Activated T-cell treated with anti-CD3 and anti-CD28 coated beads, Interleukin-2, amount 50 U/mL, for 24 hours (primary cell): ENCODE data around the gene RIN2.

Source experiments
- DNase-seq: peaks from one replicate; pipeline ENCODE4 v3.0.0-alpha.2; 2020
- H3K27ac Mint-ChIP-seq: 2 replicates; pipeline ENCODE4 v1.8.0; 2020; ENCODE audit warnings: mild to moderate bottlenecking, mixed read lengths
- H3K27me3 Mint-ChIP-seq: 2 replicates; pipeline ENCODE4 v1.8.0; 2020; ENCODE audit warnings: mixed read lengths
- H3K36me3 Mint-ChIP-seq: 2 replicates; pipeline ENCODE4 v1.8.0; 2020; ENCODE audit warnings: low read depth, mixed read lengths
- H3K4me1 Mint-ChIP-seq: 2 replicates; pipeline ENCODE4 v1.8.0; 2020; ENCODE audit warnings: low read depth, mixed read lengths
- H3K4me3 Mint-ChIP-seq: 2 replicates; pipeline ENCODE4 v1.8.0; 2020; ENCODE audit warnings: mild to moderate bottlenecking, moderate library complexity, mixed read lengths
- H3K9me3 Mint-ChIP-seq: 2 replicates; pipeline ENCODE4 v1.8.0; 2020; ENCODE audit warnings: mixed read lengths

RIN2 gene

DNA sequence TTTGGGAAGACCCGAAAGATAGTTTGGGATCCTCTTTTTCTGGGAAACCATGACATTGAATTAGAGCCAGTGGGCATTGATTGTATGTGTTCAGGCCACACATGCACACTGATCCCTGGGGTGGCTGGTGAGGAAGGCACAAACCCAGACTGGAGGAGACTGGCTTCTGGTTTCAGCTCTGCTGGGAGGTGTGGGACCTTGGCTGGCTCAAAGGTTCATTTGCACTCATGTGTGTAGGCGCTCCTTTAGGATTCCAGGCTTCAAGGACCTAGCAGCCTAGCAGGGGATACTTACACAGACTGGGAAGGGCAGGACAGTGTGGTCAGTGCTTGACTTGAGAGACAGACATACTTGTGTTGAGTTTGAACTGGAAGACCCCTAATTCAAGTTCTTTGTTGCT lies 7.2 kb downstream of the RIN2 start:
- no peak overlapping the region for H3K27ac Mint-ChIP-seq
- H3K4me3 Mint-ChIP-seq, result no peak overlapping the region
- no peaks in the 10 kb centered on the region for H3K9me3 Mint-ChIP-seq
- H3K27me3 Mint-ChIP-seq, result peaks cover 35% of the 10 kb centered on the region
- no peaks in the 10 kb centered on the region for H3K36me3 Mint-ChIP-seq
- no peaks in the 10 kb centered on the region for H3K4me1 Mint-ChIP-seq
- DNase-seq, result no peak

DNA sequence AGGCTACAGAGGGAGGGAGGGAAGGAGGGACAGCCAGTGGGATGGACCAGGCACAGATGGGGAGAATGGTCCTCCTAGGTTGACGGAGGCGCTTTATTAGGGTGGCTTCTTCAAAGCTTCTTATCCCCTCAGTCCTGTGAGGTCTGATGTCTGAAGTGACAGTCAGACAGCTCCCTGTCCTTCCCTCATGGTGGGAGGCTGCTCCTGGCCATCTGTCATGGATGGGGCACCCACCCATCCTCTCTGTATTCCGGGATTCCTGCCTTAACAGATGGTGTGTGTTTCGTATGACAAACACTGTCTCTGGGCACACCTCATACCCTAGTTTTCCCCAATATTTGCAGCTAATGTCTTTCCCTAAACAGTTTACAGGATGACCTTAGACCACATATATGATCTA lies 7.9 kb downstream of the RIN2 start:
- H3K27me3 Mint-ChIP-seq, result peaks cover 29% of the 10 kb centered on the region
- no peaks in the 10 kb centered on the region for H3K36me3 Mint-ChIP-seq
- no peak for DNase-seq
- no peak overlapping the region for H3K27ac Mint-ChIP-seq
- no peaks in the 10 kb centered on the region for H3K9me3 Mint-ChIP-seq
- H3K4me3 Mint-ChIP-seq, result no peak overlapping the region
- no peaks in the 10 kb centered on the region for H3K4me1 Mint-ChIP-seq

DNA sequence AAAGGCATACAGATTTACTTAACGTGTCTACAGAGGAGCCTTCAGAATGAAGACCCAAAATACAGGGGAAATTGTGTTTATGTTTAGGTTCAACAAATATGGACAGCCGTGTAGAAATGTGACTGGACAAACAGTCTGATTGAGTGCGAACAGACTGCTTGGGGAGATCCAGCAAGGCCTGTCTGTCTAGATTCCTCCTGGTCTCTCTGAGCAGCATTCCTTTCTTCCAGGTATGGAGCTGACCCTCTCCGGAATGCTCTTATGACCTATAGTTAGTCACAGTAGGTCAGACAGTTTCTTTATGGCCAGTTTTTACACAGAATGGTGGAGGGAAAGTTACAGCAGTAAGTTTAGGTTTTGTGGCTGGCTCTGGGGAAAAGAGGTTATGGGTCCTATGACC lies 9.0 kb downstream of the RIN2 start:
- Mint-ChIP-seq H3K4me3 (no peak overlapping the region), H3K27ac (no peak overlapping the region), H3K36me3 (no peaks in the 10 kb centered on the region), H3K9me3 (no peaks in the 10 kb centered on the region), H3K4me1 (no peaks in the 10 kb centered on the region), H3K27me3 (peaks cover 21% of the 10 kb centered on the region)
- no peak for DNase-seq

DNA sequence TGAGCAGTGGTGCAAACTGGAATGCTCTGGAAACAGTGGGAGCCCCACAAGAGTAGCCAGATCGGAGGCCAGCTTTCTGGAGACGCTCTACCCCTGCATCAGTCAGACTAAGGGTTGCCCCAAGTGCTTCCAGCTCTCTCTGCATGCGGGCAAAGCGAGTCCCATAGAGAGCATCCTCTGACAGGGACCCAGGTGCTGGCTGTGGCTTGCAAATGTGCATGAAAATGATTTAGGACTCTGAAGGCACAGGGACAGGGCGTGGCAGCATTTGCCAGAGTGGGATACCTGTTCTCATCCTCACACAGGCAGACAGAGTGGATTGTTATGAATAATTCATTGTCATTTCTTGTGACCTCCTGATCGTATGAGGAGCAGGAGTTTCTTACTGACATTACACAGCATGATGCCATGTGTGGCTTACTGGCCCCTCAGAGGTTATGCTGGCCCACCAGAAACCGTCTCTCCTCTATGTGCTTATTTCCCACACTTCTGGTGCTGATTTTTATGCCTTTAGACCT lies 10.3 kb downstream of the RIN2 start:
- Mint-ChIP-seq H3K4me3 (no peak overlapping the region), H3K4me1 (no peaks in the 10 kb centered on the region), H3K27me3 (peaks cover 16% of the 10 kb centered on the region), H3K36me3 (no peaks in the 10 kb centered on the region), H3K9me3 (no peaks in the 10 kb centered on the region), H3K27ac (no peak overlapping the region)
- DNase-seq, result no peak

DNA sequence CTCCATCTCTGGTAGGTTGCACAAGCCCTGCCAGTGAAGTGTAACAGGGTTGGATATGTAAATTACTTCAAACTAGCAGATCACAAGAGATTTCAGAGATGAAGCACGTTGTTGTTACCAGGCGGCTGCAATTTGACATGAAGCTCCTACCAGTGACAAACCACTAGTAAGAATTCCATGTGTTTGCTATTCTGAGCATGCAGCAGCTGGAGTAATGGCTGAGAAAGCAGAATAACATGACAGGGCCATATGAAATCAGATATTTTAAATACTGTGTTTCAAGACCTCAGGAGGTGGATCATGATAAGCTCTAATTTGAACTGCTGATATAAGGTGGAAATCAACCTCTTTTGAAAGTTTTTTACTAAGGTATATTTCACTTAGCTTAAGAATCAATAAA lies 11.4 kb downstream of the RIN2 start:
- no peak for DNase-seq
- H3K4me1 Mint-ChIP-seq, result no peaks in the 10 kb centered on the region
- H3K4me3 Mint-ChIP-seq, result no peak overlapping the region
- no peaks in the 10 kb centered on the region for H3K9me3 Mint-ChIP-seq
- H3K27me3 Mint-ChIP-seq, result peaks cover 16% of the 10 kb centered on the region
- no peaks in the 10 kb centered on the region for H3K36me3 Mint-ChIP-seq
- no peak overlapping the region for H3K27ac Mint-ChIP-seq

DNA sequence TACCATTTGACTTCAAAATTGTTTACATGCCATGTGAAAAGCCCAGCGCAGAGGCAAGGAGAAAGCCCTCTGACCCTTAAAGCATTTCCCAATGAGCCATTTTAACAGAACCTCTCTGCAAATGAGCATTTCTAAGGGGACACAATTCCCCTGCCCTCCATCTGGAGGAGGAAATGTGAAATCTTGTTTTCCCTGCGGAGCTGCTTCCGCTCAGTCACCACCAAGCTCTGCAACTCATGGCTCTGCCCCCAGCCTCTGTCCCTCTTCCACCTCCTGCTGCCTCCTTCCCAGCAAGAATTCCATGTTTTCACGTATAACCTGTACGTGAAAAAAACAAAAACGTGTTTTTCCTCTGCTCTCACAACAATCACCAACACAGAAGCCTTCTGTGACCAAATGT lies 12.3 kb downstream of the RIN2 start:
- Mint-ChIP-seq H3K27me3 (peaks cover 16% of the 10 kb centered on the region), H3K4me1 (no peaks in the 10 kb centered on the region), H3K36me3 (no peaks in the 10 kb centered on the region), H3K27ac (no peak overlapping the region), H3K9me3 (no peaks in the 10 kb centered on the region), H3K4me3 (no peak overlapping the region)
- no peak for DNase-seq

DNA sequence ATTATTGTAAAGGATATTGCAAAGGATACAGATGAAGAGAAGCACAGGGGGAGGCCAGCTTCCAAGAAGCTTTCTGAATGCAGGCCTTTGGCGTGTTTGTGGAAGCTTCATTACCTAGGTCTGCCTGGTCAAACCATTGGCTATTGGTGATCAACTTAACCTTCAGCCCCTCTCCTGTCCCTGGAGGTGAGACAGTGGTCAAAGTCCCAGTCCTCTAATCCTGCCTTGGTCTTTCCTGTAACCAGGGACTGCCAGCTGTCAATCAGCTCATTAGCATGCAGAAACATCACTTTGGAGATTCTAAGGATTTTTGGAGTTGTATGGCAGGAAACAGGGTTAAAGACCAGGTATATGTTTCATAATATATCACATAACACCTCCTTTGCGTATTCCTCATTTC lies 13.0 kb downstream of the RIN2 start:
- Mint-ChIP-seq H3K4me1 (no peaks in the 10 kb centered on the region), H3K9me3 (no peaks in the 10 kb centered on the region), H3K27ac (no peak overlapping the region), H3K36me3 (no peaks in the 10 kb centered on the region), H3K27me3 (peaks cover 16% of the 10 kb centered on the region), H3K4me3 (no peak overlapping the region)
- no peak for DNase-seq

DNA sequence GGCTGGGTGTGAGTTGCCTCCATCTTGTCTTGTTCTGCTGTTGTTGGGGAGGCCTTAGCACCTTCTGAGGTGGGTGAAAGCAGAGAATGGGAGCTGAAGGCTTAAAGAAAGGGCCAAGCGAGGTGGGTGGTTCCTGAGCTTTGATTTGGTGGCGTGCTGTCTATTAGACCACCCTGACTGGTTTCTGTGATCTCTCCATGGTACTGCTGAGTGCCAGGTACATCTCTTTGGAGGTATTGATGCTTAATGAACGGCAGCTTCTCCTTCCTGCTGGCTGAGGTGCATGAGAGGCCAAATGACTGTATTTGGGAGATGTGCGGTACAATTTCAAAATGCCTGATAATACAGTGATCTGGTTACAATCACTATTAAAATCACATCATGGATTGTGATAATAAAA lies 15.4 kb downstream of the RIN2 start:
- H3K36me3 Mint-ChIP-seq, result no peaks in the 10 kb centered on the region
- no peak overlapping the region for H3K27ac Mint-ChIP-seq
- H3K4me3 Mint-ChIP-seq, result no peak overlapping the region
- H3K27me3 Mint-ChIP-seq, result peaks cover 7% of the 10 kb centered on the region
- no peaks in the 10 kb centered on the region for H3K4me1 Mint-ChIP-seq
- no peak for DNase-seq
- no peaks in the 10 kb centered on the region for H3K9me3 Mint-ChIP-seq

DNA sequence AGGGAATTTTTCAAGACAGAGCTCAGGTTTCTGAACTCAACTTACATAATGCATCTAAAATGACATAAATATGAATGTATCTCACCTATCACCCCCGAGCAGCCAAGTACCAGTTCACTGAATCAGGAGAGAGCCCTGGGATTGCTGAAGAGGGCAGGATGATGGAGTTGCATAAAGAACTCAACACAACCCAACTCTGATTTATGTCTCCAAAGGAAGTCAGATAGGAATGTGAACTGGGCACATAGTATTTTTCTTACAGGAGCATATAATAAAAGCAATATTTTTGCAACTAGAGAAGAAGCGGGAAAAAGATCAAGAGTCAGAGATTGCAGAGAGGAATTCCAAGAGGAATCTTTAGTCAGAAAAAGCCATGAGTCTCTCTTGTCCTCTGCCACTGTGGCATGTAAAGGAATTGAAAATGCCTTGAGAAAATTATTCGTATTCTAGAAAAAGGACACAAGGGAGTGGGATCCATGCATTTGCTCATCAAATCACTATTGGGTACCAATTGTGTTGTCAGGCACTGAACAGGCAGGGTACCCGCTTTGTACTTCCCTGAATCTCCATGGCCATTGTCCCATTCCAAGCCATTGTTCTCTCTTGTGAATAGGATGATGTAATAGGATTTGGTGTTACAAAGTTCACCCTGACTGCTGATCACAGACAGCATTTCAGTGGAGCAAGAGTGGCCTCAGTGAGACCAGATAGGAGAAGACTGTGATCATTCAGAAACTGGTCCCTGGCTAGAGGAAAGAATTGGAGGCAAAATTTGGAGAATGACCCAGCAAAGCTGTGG lies 16.3 kb downstream of the RIN2 start:
- peaks cover 6% of the 10 kb centered on the region for H3K27me3 Mint-ChIP-seq
- no peaks in the 10 kb centered on the region for H3K9me3 Mint-ChIP-seq
- H3K4me1 Mint-ChIP-seq, result no peaks in the 10 kb centered on the region
- no peak overlapping the region for H3K27ac Mint-ChIP-seq
- no peak overlapping the region for H3K4me3 Mint-ChIP-seq
- no peaks in the 10 kb centered on the region for H3K36me3 Mint-ChIP-seq
- no peak for DNase-seq

DNA sequence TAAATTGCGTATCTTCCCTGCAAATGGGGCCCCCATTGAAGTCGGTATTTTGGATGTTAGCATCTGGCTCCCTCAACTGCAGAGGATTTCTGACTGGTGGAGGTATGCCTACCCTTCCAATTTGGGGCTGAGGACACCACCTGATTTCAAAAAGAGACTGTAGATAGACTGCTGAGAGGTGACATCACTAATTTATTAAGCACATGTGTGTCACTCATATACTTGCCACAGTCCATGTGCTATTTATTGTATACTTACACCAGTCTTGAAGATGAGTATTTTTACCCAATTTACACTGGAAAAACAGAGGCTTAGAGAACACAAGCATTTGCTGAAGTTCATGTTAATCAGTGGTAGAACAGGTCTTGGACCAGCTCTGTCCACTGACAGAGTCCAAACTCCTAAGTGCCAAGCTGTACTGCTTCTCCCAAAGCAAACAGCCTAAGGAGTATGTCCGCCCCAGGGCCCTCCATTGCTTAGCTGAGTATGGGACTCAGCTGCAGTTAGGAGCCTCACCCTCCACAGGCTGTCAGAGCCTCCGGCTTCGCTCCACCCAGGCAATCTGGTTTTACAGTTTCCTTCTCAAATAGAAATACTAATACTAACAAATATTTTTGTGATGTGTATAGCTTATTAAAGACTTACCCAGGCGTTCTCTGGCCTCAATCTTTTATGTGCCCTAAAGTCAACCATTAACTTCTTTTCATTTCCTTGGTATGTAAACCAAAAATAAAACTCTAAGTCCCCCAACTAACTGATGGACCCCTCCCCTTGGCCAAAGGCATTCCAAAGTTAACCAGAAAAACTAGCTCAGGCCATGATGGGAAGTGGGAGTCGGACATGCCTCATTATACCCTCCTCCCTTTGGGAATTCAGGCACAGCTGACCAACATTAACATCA lies 17.5 kb downstream of the RIN2 start:
- no peak for DNase-seq
- Mint-ChIP-seq H3K4me1 (no peaks in the 10 kb centered on the region), H3K36me3 (no peaks in the 10 kb centered on the region), H3K27ac (no peak overlapping the region), H3K9me3 (no peaks in the 10 kb centered on the region), H3K4me3 (no peak overlapping the region), H3K27me3 (peaks cover 5% of the 10 kb centered on the region)

DNA sequence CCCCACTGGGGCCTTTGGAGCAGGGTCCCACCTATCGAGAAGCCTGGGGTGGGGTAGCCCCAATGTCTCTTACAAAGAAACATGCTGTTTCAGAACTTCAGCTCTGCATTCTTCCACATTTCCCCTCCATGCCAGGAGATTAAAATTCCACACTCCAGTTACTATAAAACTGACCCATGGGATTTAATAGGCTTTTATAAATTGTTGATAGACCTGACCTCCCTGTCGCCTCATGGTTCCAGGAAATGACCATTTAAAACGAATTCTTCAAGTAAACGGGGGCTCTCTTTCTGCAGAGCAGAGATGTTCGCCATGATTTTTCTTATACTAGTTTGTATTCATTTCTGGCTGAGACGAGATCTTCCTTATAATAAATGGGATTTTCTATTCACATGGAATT lies 19.3 kb downstream of the RIN2 start:
- Mint-ChIP-seq H3K9me3 (no peaks in the 10 kb centered on the region), H3K36me3 (no peaks in the 10 kb centered on the region), H3K4me3 (no peak overlapping the region), H3K27me3 (peaks cover 5% of the 10 kb centered on the region), H3K4me1 (no peaks in the 10 kb centered on the region), H3K27ac (no peak overlapping the region)
- DNase-seq, result no peak

DNA sequence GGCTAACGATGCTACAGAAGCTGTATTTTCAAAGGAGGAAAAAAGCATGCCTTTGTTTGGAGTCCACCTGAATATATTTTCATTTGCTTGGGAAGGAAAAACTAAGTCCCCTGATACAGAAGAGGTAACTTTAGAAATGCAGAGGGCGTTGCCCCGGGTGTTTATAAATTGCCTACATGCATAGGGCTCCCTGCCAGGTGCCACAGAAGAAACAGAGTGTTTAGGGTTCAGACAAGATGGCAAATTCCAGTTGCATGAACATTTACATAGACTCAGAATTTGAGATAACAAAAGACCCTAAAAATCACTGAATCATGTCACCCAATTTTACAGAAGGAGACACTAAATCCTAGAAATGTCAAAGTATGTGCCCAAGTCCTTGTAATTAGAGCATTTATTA lies 19.9 kb downstream of the RIN2 start:
- Mint-ChIP-seq H3K9me3 (no peaks in the 10 kb centered on the region), H3K4me3 (no peak overlapping the region), H3K27ac (no peak overlapping the region), H3K27me3 (peaks cover 5% of the 10 kb centered on the region), H3K36me3 (no peaks in the 10 kb centered on the region), H3K4me1 (no peaks in the 10 kb centered on the region)
- no peak for DNase-seq

DNA sequence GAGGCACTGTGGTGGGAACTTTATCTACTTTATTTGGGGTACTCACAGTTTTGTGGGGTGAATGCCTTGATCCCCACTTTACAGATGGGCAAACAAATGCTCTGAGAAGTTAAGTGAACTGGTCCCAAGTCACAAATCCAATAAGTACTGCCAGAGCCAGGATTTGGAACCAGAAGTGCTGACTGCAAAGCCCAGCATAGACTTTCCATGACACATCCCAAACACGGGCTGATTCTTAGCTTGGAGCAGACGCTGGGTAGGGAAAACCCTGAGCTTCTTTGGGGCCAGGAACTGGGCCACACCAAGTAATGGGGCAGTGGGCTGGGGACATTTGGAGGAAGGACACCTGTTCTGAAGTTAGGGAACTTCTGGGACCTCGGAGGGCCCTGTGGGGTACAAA lies 20.3 kb downstream of the RIN2 start:
- no peaks in the 10 kb centered on the region for H3K4me1 Mint-ChIP-seq
- DNase-seq, result no peak
- H3K27ac Mint-ChIP-seq, result no peak overlapping the region
- H3K36me3 Mint-ChIP-seq, result no peaks in the 10 kb centered on the region
- no peaks in the 10 kb centered on the region for H3K9me3 Mint-ChIP-seq
- H3K4me3 Mint-ChIP-seq, result no peak overlapping the region
- peaks cover 5% of the 10 kb centered on the region for H3K27me3 Mint-ChIP-seq

DNA sequence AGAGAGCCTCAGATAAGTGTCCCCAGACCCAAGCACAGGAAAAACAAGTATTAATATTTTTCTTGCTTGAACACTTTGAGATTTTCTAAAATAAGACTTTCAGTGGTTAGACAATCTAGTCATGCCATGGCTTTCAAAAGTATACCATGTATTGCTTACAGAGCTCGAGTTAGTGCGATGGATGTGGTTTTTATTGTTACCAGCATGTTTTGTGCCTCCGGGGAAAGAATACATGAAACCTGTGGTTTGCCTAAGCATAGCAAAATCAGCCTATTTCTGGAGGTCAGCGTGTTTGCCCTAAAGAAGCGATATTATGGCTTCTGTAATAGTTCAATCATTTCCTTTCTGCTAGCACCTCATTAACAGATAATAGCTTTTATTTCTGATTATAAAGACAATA lies 21.6 kb downstream of the RIN2 start:
- Mint-ChIP-seq H3K27me3 (peaks cover 5% of the 10 kb centered on the region), H3K36me3 (no peaks in the 10 kb centered on the region), H3K27ac (no peak overlapping the region), H3K4me1 (no peaks in the 10 kb centered on the region), H3K4me3 (no peak overlapping the region), H3K9me3 (no peaks in the 10 kb centered on the region)
- no peak for DNase-seq

DNA sequence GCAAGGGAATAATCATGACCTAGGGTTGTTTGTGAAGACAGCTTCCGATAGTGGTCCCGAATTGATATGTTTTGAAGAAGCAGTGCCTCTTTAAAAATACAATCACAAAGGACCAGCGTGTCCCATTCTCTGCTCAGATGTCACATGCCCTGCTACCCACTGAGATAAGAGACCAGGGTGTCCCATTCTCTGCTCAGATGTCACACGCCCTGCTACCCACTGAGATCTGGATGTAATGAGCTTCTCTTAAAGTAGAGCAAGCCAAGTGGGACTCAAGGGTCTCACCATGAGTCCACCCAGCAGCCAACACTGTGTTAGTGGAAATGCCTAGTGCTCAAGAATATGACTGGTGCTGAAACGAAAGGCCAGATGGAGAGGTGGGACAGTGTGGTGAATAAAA lies 22.2 kb downstream of the RIN2 start:
- DNase-seq, result no peak
- peaks cover 2% of the 10 kb centered on the region for H3K4me1 Mint-ChIP-seq
- H3K36me3 Mint-ChIP-seq, result no peaks in the 10 kb centered on the region
- no peaks in the 10 kb centered on the region for H3K9me3 Mint-ChIP-seq
- H3K4me3 Mint-ChIP-seq, result no peak overlapping the region
- peaks cover 7% of the 10 kb centered on the region for H3K27me3 Mint-ChIP-seq
- no peak overlapping the region for H3K27ac Mint-ChIP-seq
